Measurements from ENCODE around the gene AGPAT3.
A peak's percentile ranks its signal among the peaks of the same experiment; 100 is the strongest.
"Not testable (repeated sequence)": the region's sequence is repeated elsewhere in the genome, so short reads cannot be mapped to it uniquely, and the experiment has no call there.

The AGPAT3 gene, protein sequence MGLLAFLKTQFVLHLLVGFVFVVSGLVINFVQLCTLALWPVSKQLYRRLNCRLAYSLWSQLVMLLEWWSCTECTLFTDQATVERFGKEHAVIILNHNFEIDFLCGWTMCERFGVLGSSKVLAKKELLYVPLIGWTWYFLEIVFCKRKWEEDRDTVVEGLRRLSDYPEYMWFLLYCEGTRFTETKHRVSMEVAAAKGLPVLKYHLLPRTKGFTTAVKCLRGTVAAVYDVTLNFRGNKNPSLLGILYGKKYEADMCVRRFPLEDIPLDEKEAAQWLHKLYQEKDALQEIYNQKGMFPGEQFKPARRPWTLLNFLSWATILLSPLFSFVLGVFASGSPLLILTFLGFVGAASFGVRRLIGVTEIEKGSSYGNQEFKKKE

DNA sequence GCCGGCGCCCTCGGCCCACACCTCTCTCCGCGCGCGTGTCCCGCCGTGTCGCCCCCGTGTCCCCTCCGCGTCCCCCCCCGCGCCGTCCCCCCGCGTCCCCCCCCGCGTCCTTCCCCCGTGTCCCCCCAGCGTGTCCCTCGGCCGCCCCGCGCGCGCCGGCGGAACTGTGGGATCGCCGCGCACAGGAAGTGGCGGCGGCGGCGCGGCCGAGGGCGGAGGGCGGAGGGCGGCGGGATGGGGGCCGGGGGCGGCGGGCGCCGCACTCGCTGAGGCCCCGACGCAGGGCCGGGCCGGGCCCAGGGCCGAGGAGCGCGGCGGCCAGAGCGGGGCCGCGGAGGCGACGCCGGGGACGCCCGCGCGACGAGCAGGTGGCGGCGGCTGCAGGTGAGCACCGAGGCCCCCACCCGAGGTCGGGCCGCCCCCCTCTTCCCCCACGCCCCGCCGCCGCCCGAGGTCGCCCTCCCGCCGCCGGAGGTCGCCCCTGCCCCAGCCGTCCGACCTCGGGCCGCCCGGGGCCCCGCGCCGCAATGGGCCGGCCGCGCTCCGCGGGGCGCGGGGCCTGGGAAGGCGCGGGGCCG, at the start of gene AGPAT3:
Gene AGPAT3, plus strand, starts transcription at position 262 of the 578 bp plus-strand sequence. CDS start 94,459 bp downstream, outside the sequence.
- peak; percentile 28 for DNase-seq (ENCODE audit: low read depth)

DNA sequence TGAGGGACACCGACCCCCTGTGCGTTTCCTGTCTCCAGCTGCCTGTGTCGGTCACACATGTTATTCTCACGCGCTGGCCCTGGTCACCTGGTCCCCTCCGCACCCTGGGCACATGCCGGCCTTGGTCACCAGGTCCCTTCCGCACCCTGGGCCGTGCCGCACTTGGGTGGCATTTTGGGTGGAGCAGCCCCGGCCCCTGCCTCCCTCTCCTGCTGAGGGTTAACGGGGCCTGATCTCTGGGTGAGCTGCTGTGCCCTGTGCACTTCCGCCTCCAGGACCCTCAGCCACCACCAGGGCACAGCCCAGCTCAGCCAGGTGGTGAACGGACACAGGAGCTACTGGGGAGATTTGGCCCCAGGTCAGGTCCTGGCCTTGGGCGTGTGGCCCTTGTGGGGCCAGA, 49.0 kb upstream of the AGPAT3 start:
- no peak for DNase-seq (ENCODE audit: low read depth)

DNA sequence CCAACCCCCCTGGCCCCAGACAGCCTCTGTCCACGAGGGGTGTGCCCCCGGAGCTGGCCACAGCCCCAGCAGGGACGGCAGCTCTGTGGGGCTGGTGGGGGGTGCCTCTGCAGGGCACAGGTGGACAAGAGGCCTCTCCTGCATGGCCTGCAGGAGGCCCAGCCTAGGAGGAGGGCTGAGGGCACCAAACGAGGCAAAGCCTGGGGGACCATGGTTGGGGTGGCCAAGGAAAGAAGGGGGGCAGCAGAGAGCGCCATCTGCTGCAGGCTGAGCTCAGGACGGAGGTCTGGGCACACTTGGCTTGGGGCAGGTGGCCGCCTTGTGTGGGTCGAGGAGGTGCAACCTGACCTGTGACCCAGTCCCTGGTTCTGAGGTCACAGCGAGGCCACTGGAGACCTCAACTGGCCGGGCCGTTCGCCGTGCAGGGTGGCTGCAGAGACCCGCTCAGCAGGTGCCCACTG, 48.4 kb upstream of the AGPAT3 start:
- no peak for DNase-seq (ENCODE audit: low read depth)

DNA sequence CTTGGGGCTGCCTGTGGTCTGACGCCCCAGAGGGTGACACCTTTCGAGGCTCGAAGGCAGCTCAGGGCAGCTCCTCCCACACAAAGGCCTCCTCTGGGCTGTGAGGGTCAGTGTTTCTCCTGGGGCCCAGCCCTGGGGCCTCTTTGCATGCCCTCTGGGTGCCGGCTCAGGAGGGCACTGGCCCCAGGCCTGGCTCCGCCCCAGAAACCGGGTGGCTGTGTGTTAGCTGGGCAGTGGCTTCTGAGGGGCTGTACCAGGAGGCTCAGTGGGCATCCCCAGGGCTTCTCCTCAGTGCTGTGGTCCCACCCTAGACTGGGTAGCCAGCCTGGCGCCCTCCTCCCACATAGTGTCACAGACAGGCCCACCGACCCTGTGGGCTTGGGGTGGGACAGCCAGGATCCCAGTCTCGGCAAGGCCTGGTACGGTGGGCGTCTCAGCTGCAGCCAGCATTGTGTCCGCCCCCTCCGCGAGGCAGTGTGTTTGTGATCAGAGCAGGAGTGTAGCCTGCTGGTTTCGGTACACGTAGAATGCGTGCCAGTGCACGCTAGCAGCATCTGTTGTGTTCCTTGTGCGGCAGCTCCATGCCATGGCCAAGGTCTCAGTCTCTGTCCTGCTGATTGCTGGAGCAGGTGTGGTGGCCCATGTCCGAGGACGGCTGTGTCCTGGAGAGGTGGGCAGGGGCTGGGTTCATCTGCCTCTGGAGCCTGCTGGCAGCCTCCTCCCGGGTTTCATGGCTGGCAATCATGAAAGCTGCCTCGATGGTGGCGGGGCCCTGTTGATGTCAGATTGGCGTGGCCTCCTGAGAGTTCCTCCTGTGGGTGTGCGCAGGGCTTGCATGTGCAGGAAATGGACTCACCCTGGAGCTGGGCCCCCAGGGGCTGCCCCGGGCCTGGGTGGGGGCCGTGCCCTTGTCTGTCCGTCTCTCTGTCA, 47.6 kb upstream of the AGPAT3 start:
- no peak for DNase-seq (ENCODE audit: low read depth)

DNA sequence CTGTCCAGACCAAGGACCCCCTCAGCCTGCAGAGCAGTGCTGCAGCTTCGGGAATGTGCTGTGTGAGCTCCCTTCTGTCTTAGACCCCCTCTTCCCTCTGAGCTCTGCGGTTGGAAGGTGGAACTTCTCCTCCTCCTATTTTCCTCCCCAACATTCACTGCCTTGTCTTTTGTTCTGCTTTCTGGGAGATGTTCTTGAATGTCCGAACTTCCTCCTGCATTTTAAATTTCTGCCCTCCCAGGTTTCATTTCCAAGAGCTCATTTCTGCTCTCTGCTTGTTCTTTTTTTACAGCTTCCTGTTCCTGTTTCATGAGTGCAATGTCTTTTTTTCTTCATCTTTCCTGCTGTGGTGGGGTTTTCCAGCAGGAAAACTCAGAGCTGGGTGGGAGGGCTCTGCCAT, 46.3 kb upstream of the AGPAT3 start:
- DNase-seq (ENCODE audit: low read depth): no peak

DNA sequence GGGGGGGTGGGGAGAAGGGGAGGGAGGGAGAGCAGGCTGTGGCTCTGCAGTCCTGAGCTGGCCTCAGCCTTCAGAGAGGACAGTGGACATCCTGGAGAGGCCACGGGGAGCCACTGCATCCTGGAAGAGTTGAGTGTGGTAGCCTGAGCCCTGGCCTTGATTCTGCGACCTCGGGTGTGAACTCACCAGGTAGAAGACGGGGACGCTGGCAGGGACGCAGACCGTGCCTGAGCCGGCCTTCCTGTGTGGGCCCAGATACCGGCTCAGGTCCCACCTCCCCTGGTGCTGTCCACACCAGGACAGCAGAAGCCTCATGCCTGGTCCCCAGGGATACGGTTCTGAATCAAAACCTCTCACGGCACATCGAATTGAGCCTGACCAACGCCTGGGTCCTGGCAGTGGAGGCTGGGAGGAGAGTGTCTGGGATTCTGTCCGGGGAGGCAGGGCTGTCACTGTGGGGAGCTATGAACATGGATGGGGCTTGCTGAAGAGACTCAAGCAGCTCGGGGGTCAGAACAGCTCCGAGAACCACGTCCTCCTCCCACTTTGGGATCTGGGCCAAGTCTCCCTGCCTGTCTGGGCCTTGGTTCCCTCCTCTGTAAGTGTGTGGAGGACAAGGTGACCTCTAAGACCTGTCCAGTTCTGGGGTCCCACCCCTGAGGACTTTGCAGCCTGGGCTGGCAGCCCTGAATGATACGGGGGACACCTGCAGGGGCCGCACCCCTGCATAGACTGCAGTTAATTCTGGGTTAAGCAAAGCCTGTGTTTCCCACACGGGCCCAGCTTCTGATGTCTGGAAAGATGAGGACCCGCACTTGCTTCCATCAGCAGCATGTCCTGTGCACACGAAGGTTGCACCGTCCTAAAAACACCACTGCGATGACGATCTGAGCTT, 45.3 kb upstream of the AGPAT3 start:
- DNase-seq (ENCODE audit: low read depth): no peak

DNA sequence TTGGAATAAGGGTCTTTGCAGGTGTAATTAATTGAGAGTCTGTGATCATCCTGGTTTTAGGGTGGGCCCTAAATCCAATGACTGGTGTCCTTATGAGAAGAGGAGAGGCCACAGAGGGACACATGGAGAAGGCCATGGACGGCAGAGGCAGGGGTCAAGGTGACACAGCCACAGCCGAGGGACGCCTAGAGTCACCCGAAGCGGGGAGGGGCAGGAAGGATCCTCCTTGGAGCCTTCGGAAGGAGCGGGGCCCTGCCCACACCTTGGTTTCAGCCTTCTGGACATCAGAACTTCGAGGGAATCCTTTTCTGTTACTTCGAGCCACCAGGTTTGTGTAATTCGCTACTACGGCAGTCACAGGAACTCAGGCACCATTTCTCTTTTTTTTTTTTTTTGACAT, 44.6 kb upstream of the AGPAT3 start:
- DNase-seq (ENCODE audit: low read depth): no peak

DNA sequence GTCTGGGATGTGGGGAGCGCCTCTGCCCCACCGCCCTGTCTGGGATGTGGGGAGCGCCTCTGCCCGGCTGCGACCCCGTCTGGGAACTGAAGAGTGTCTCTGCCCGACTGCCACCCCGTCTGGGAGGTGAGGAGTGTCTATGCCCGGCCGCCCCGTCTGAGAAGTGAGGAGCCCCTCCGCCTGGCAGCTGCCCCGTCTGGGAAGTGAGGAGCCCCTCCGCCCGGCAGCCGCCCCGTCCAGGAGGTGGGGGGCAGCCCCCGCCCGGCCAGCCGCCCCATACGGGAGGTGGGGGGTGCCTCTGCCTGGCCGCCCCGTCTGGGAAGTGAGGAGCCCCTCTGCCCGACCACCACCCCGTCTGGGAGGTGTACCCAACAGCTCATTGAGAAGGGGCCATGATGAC, 42.9 kb upstream of the AGPAT3 start:
- DNase-seq (ENCODE audit: low read depth): not testable (repeated sequence)

DNA sequence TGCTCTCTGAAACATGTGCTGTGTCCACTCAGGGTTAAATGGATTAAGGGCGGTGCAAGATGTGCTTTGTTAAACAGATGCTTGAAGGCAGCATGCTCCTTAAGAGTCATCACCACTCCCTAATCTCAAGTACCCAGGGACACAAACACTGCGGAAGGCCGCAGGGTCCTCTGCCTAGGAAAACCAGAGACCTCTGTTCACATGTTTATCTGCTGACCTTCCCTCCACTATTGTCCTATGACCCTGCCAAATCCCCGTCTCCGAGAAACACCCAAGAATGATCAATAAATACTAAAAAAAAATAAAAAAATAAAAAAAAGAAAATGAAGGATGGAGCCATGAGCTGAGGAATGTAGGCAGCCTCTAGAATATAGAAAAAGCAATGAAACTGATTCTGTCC, 42.3 kb upstream of the AGPAT3 start:
- DNase-seq (ENCODE audit: low read depth): not testable (repeated sequence)

DNA sequence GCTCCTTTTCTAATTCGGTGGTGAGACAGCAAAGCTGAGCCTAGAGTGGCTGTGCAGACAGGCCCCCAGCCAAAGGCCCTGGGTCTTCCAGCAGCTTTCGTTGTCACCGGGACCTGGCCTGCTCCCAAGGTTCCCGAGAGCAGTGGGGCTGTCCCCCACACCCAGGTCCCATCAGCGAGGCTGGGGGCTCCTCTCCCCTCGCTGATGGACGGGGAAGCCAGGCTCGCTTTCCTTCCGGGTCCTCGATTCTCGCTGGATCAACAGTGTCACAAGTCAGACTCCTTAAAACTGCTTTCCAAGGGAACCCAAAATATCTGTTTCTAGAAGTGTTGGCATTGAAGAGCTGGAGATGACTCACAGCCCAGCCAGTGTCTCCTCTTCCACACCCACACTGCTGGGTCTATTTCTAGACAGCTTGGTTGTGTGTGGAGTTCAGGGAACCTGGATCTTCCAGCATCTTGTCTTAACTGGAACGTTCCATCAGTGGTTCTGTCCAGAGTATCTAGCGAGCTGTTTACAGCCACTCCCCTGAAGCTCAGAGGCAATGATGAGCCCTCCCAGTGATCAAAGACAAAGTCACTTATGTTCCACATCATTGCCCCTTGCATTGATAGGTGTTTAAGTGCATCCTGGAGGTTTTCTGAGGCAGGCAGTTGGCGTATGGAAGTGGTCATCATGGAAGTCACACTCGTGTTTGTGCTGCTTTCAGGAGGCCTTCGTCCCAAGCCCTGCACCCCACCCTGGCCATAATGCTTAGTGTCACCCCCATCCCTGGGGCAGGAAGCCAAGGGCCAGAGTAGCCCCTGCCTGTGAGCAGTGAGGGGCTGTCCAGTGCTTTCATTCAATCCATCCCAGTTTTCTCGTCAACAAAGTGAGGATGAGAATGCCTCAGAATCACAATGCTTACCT, 40.4 kb upstream of the AGPAT3 start:
- DNase-seq (ENCODE audit: low read depth): peak; percentile 38

DNA sequence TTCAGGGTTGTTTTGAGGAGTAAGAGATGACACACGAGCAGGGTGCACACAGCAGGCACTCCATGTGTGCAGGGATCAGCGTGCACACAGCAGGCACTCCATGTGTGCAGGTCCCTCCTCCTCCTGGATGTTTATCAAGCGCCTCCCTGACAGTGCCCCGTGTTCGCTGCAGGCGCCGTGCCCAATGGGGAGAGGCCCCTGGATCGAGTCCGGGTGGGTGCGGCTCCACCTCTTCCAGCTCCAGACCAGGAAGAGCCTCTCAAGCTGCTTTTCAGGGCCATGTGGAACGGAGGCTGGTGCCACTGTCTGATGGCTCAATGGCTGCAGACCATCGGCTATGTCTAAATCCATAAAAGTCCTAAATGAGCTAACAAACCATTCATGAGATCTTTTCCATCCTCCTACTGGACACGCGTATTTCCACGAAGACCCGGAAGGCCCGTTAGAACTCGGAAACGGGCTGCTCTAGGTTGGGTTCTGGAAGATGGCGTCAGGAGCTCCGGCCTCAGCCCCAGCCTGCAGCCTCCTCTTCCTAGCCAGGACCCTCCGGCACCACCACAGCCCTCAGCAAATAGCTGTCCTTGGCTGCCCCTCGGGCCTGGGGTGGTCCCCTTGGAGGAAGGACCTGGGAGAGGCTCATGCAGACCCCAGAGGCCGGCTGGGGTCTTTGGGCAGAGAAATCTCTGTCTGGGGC, 39.6 kb upstream of the AGPAT3 start:
- no peak for DNase-seq (ENCODE audit: low read depth)

DNA sequence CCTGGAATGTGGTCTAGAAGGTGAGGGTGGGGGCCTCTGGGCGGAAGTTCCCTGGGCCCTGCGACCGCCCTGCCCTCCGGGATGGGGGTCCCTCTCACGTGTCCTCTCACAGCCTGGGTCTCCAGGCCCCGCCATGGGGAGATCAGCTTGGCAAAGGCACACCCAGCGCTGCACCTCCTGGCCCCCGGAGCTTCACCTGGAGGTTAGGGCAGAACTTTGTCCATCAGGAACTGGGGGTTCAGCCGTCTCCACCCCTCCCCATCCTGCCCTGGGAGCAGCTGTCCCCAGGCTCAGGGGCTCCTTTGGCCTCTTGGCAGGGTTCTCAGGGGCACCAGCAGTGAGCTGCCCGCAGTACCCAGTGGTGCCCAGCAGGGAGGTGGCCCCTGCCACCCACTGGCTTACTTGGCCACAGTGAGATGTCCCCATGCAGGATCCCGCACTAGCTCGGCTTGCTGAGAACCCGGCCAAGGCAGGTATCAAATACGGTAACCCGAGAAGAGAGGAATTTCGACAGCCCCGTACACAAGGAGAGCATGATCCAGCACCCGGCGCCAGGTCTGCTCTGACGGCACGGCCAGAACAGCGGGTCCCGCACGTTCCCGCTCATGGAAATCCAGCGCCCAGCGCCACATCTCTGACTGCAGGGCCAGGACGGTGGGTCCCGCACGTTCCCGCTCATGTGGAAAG, 38.9 kb upstream of the AGPAT3 start:
- DNase-seq (ENCODE audit: low read depth): no peak

DNA sequence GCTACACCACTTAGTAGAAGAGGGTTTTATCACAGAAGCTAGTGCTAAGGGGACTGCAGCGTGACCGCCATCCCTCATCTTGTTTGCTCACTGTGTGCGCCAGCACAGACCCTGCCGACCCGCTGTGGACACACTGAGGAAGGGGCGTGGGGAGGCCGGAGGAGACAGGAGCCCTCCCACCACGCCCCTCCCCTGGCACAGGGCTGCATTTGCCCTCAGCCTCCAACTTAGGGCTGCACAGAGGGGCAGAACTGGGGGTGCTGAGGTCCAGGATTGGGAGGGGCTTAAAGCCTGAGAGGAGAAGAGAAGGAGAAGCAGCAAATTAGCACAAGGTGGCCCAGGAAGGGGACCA, 38.4 kb upstream of the AGPAT3 start:
- no peak for DNase-seq (ENCODE audit: low read depth)

DNA sequence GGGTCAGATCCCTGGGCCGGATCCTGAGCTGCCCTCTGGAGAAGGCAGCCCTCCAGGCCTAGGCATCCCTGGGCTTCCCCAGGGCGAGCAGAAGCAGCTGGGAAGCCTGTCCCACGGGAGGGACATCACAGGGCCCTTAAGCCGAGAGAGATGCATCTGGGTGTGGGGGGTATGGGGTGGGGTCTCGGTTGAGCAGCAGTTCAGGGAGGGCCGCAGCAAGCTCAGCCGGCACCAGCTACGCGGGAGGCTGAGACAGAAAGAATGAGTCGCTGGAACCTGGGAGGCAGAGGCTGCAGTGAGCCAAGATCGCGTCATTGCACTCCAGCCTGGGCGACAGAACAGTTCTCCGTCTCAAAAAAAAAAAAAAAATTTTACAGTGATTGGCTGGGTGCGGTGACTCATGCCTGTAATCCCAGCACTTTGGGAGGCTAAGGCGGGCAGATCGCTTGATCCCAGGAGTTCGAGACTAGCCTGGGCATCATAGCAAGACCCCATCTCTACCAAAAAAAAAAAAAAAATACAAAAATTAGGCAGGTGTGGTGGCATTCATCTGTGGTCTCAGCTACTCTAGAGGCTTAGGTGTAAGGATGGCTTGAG, 37.9 kb upstream of the AGPAT3 start:
- DNase-seq (ENCODE audit: low read depth): peak; percentile 85

DNA sequence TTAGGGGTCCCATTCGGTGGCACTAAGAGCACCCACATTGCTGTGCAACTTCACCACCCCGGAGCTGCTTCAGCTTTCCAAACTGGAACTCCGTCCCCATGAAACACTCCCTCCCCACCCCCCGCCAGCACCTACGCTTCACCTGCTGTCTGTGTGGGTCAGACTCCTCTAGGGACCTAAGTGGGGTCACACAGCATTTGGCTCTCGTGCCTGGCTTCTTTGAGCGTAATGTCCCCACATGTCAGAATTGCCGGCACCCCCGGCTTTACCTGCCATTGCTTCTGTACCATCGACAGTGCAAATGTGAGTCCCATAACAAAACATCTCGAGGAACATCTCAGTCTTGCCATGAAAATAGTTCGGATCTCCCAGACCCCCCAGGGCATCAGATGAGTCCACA, 35.9 kb upstream of the AGPAT3 start:
- DNase-seq (ENCODE audit: low read depth): no peak

DNA sequence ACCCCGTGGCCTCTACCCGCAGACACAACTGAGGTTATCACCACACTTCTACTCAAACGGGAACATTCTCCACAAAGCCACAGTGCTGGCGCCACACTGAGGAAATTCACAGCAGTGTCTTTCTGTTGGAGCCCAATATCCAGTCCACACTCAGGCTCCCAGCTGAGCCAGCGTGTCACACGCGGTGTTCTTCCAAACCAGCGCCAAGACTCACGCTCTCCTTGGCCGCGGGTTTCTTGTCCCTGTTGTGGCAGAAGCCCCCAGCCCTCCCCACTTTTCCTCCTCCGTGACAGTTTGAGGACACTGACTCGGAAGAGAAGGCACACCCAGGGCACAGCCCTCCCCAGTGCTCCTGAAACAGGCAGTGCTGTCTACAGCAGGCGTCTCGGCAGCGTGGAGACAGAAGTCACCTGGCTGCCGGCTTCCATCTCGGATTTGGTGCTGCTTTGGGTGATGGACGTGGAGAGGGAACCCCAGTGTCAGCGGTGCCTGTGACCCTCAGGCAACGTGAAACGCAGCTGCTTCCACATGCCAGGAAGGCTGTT, 35.4 kb upstream of the AGPAT3 start:
- DNase-seq (ENCODE audit: low read depth): no peak

DNA sequence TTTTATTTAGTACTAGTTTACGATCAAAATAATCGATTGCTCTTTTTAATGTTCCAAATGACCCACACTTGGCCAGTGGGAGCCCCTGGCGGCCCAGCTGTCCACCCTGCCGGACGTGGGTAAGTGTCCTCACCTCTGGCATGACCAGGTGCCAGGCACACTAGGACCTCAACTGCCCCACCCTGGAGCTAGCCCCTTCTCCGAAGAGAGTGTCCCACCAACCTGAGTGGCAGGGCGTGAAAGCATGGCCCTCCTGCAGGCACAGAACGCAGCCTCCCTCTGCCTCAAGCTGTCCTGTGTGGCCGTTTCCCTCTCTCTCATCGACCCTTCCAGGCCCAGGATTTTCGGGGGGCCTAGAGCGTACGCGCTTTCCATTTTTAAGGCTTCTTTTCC, 32.9 kb upstream of the AGPAT3 start:
- no peak for DNase-seq (ENCODE audit: low read depth)

DNA sequence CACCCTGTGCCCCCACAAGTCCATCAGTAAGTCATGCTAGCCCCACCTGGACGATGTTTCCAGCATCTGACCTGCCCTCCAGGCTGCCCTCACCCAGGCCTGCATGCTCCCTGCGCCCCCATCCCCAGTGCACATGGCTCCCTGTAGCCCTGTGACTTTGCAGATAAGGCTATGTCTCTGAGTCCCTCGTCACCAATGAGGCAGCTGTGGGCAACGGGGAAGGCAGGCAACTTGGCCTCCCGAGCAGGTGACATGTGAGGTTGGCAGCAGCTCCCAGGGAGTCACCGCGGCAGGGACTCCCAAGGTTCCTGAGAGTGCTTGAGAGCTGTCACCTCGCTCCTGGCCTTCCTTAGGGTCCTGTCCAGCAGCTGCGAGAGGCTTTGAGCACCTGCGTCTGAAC, 32.4 kb upstream of the AGPAT3 start:
- no peak for DNase-seq (ENCODE audit: low read depth)

All from ELR (cell line).